HCT116 (cell line): ENCODE measurements around the gene WASL. TPM values are rescaled to one million over a fixed set of nuclear protein-coding genes. Genes with fewer than 3 reads are reported as not detected.

Experiments
- ATAC-seq: fragments of 200-7000 bp; cut with Tn5 transposase; 2 replicates; pipeline ENCODE4 v1.9.1; 2020; ENCODE audit warnings: mild to moderate bottlenecking, moderate library complexity
- BruUV-seq: library from RNA; stranded (reverse); fragments of 400-500 nt; replicated peaks from 2 replicates; lab custom pipeline; 2021; lab: Mats Ljungman, UMichigan
- CTCF ChIA-PET: fragments of 300-600 bp; sonication (Branson Sonifier 250); formaldehyde crosslinking; loops from one replicate; lab custom pipeline; 2021; ENCODE audit warnings: antibody characterized with exemption; lab: Charles Lee
- POLR2A ChIA-PET: fragments of 300-600, 350-600 bp; sonication (Branson Sonifier 250); formaldehyde crosslinking; loops from one replicate; lab custom pipeline; 2021; ENCODE audit warnings: antibody characterized with exemption; lab: Charles Lee
- RAD21 ChIA-PET, 2 experiments: fragments of 300-600 bp; sonication (Branson Sonifier 250); formaldehyde crosslinking; loops; one replicate each; lab custom pipeline; 2023; ENCODE audit warnings: low total read pairs in 2 of 2; ENCODE audit not compliant: uncharacterized antibody in 2 of 2, unreplicated experiment in 2 of 2, low non-redundant PET in 1 of 2; lab: Charles Lee
- DNase-seq: peaks from one replicate; pipeline ENCODE4 v3.0.0-alpha.2; 2010; ENCODE audit warnings: low read depth, low spot score
- H2AFZ ChIP-seq: fragments of 200-600 bp; shearing (Covaris generic), sonication (generic); 2 replicates; pipeline ENCODE4 v1.6.1; 2017; ENCODE audit warnings: low read depth, mixed run types, mixed read lengths, antibody characterized with exemption, low read length; ENCODE audit not compliant: poor library complexity, severe bottlenecking
- H3K27ac ChIP-seq: 2 replicates; pipeline ENCODE4 v1.5.1; 2012; ENCODE audit warnings: low read depth, low read length
- H3K27me3 ChIP-seq: fragments of 200-600 bp; sonication (generic); 2 replicates; pipeline ENCODE4 v1.6.1; 2016; ENCODE audit warnings: mixed run types, low read length, mixed read lengths; ENCODE audit not compliant: insufficient read depth
- H3K36me3 ChIP-seq, 2 experiments: fragments of 200-500 bp in 1 of 2; fragments of 200-600 bp in 1 of 2; sonication (Bioruptor generic) in 1 of 2; sonication (generic) in 1 of 2; 2 replicates each; pipeline versions ENCODE4 v1.5.1 to v1.6.1; 2014 to 2016; ENCODE audit warnings: low read length in 2 of 2, inconsistent platforms in 1 of 2, mixed read lengths in 1 of 2, mixed run types in 1 of 2; ENCODE audit not compliant: insufficient read depth in 2 of 2, control insufficient read depth in 1 of 2
- H3K4me1 ChIP-seq, 2 experiments: fragments of 200-600 bp in 1 of 2; sonication (generic) in 1 of 2; 2 replicates each; pipeline versions ENCODE4 v1.5.1 to v1.6.1; 2012 to 2017; ENCODE audit warnings: low read length in 2 of 2, inconsistent platforms in 1 of 2, mild to moderate bottlenecking in 1 of 2, mixed read lengths in 1 of 2, mixed run types in 1 of 2, moderate library complexity in 1 of 2; ENCODE audit not compliant: insufficient read depth in 2 of 2, control insufficient read depth in 1 of 2
- H3K4me2 ChIP-seq: fragments of 200-600 bp; sonication (generic); 2 replicates; pipeline ENCODE4 v1.6.1; 2017; ENCODE audit warnings: mixed run types, low read length, mixed read lengths
- H3K4me3 ChIP-seq, 2 experiments: fragments of 200-600 bp in 1 of 2; sonication (generic) in 1 of 2; replicated peaks in 1 of 2; 2 replicates each; pipeline ENCODE4 v1.5.1; 2011 to 2016; ENCODE audit warnings: low read length in 2 of 2, control low read depth in 1 of 2, low read depth in 1 of 2, mild to moderate bottlenecking in 1 of 2, mixed read lengths in 1 of 2, mixed run types in 1 of 2
- H3K79me2 ChIP-seq: fragments of 200-600 bp; sonication (generic); 2 replicates; pipeline ENCODE4 v1.6.1; 2017; ENCODE audit warnings: mild to moderate bottlenecking, mixed run types, low read length, moderate library complexity, mixed read lengths; ENCODE audit not compliant: insufficient read depth
- H3K9ac ChIP-seq: fragments of 200-600 bp; sonication (generic); 2 replicates; pipeline ENCODE4 v1.6.1; 2016; ENCODE audit warnings: low read length, mixed read lengths
- H3K9me2 ChIP-seq: fragments of 200-600 bp; sonication (generic), shearing (Covaris generic); 2 replicates; pipeline ENCODE4 v1.6.1; 2017; ENCODE audit warnings: mixed run types, mild to moderate bottlenecking, moderate library complexity; ENCODE audit not compliant: insufficient read depth
- H3K9me3 ChIP-seq, 2 experiments: fragments of 200-500 bp in 1 of 2; fragments of 200-600 bp in 1 of 2; sonication (Bioruptor generic) in 1 of 2; sonication (generic) in 1 of 2; 2 replicates each; pipeline ENCODE4 v1.6.1; 2014 to 2017; ENCODE audit warnings: low read length in 2 of 2, mixed read lengths in 2 of 2, inconsistent platforms in 1 of 2, low read depth in 1 of 2, mild to moderate bottlenecking in 1 of 2, mixed run types in 1 of 2, moderate library complexity in 1 of 2; ENCODE audit not compliant: control insufficient read depth in 1 of 2, insufficient read depth in 1 of 2
- H4K20me1 ChIP-seq: fragments of 200-600 bp; sonication (generic), shearing (Covaris generic); 2 replicates; pipeline ENCODE4 v1.6.1; 2017; ENCODE audit warnings: mixed run types, mild to moderate bottlenecking, moderate library complexity; ENCODE audit not compliant: insufficient read depth
- CTCF ChIP-seq, 3 experiments: fragments of 200-600 bp in 1 of 3; sonication (generic) in 1 of 3; IDR thresholded peaks in 2 of 3; conservative IDR thresholded peaks in 1 of 3; 2 replicates each; pipeline ENCODE4 v1.5.1; 2012 to 2017; ENCODE audit warnings: low read depth in 2 of 3, low read length in 2 of 3, antibody characterized with exemption in 1 of 3, borderline replicate concordance in 1 of 3, control low read depth in 1 of 3, mild to moderate bottlenecking in 1 of 3, mixed read lengths in 1 of 3, mixed run types in 1 of 3, moderate library complexity in 1 of 3; ENCODE audit not compliant: insufficient read depth in 1 of 3
- EGR1 ChIP-seq: IDR thresholded peaks from 2 replicates; pipeline ENCODE4 v1.6.1; 2012; ENCODE audit warnings: low read depth
- ELF1 ChIP-seq: IDR thresholded peaks from 2 replicates; pipeline ENCODE4 v1.6.1; 2012; ENCODE audit warnings: low read depth, borderline replicate concordance
- EZH2 ChIP-seq: fragments of 200-600 bp; sonication (generic); IDR thresholded peaks from 2 replicates; pipeline ENCODE4 v1.6.1; 2017; ENCODE audit warnings: antibody characterized with exemption, mixed run types
- POLR2A ChIP-seq: IDR thresholded peaks from 2 replicates; pipeline ENCODE4 v1.7.0; 2011; ENCODE audit warnings: borderline replicate concordance; ENCODE audit not compliant: insufficient read depth, insufficient read length; ENCODE audit errors: extremely low read depth
- TCF7L2 ChIP-seq: IDR thresholded peaks from 2 replicates; pipeline ENCODE4 v1.7.0; 2011; ENCODE audit warnings: borderline replicate concordance, inconsistent platforms; ENCODE audit not compliant: insufficient read depth, insufficient read length; ENCODE audit errors: extremely low read depth
- ZBTB33 ChIP-seq: IDR thresholded peaks from 2 replicates; pipeline ENCODE4 v1.6.1; 2011; ENCODE audit warnings: mild to moderate bottlenecking, low read length, moderate library complexity; ENCODE audit not compliant: insufficient replicate concordance; ENCODE audit errors: extremely low read depth
- ZFX ChIP-seq: fragments of 450-650 bp; IDR thresholded peaks from 2 replicates; pipeline ENCODE4 v1.6.1; 2017
- intact Hi-C: fragments of 100-400 bp; cut with micrococcal nuclease; formaldehyde crosslinking; loops from 2 replicates; pipeline ENCODE4 v1.10.0; 2022
- total RNA-seq: library from RNA; stranded (reverse); gene quantifications from one replicate; pipeline ENCODE4 v1.2.1, GENCODE V29; 2021; ENCODE audit not compliant: unreplicated experiment

The WASL gene
- total RNA-seq, 1 experiment from 2014 or later = 26.2 TPM

- no peak for ATAC-seq
- Histone ChIP-seq H3K4me2 (no peak overlapping the region), H3K4me1 (peaks cover 0 to 10% of the 10 kb centered on the region in 2 experiments; a peak in 2 of 4 replicates)
Observed at GRCh38 chr7:123771846-123772245, 23.0 kb upstream of the WASL start.

GRCh38 chr7:123771256-123771655 lies 22.5 kb upstream of the WASL start:
- DNase-seq = no peak
- no peak for ATAC-seq
- ChIA-PET CTCF (interaction anchor here (1.1 kb wide), 1 partner anchor 94 kb away, joined by 4 read pairs; no protein-coding TSS in a partner anchor), POLR2A (no interaction called here), RAD21 (no interaction called here)
- intact Hi-C loops = no loop called here
- H3K4me1 ChIP-seq = peaks cover 0 to 10% of the 10 kb centered on the region in 2 experiments; a peak in 2 of 4 replicates
- H3K27ac ChIP-seq = no peak overlapping the region
- no peak overlapping the region for H3K4me2 ChIP-seq
- no peak overlapping the region for H3K9ac ChIP-seq
- no peaks in the 10 kb centered on the region for H3K27me3 ChIP-seq
- H3K79me2 ChIP-seq = no peaks in the 10 kb centered on the region
- no peaks in the 10 kb centered on the region for H3K9me2 ChIP-seq
- TF ChIP-seq POLR2A (no peak), ELF1 (no peak), ZBTB33 (no peak), EZH2 (no peak)
- no TSS peak for BruUV-seq
- H2AFZ ChIP-seq = peak overlapping the region; percentile 28
- H3K36me3 ChIP-seq = no peaks in the 10 kb centered on the region
- no peaks in the 10 kb centered on the region for H4K20me1 ChIP-seq
- no peak overlapping the region for H3K4me3 ChIP-seq
- no peaks in the 10 kb centered on the region for H3K9me3 ChIP-seq

More at GRCh38 chr7:123771846-123772245, 23.0 kb upstream of the WASL start:
- intact Hi-C loops = no loop called here
- ChIA-PET POLR2A (no interaction called here), CTCF (interaction anchor here (1.1 kb wide), 1 partner anchor 93 kb away, joined by 4 read pairs; no protein-coding TSS in a partner anchor), RAD21 (no interaction called here)
- no peaks in the 10 kb centered on the region for H3K79me2 ChIP-seq
- no peak overlapping the region for H3K9ac ChIP-seq
- H4K20me1 ChIP-seq = no peaks in the 10 kb centered on the region
- TF ChIP-seq TCF7L2 = no peak
- no peak for TF ChIP-seq CTCF (IDR thresholded peaks at IDR 0.05 in 2 of 3, conservative IDR thresholded peaks at IDR 0.05 in 1 of 3; ENCODE audit: borderline replicate concordance in 1 of 3, insufficient read depth in 1 of 3, low read depth in 2 of 3, low read length in 2 of 3)
- TF ChIP-seq ZFX = no peak
- TF ChIP-seq EGR1 = no peak
- H2AFZ ChIP-seq = no peak overlapping the region
- no peaks in the 10 kb centered on the region for H3K27me3 ChIP-seq
- no TSS peak for BruUV-seq
- no peaks in the 10 kb centered on the region for H3K9me3 ChIP-seq
- H3K4me3 ChIP-seq = no peak overlapping the region
- H3K9me2 ChIP-seq = no peaks in the 10 kb centered on the region
- no peak for DNase-seq
- H3K36me3 ChIP-seq = no peaks in the 10 kb centered on the region
- no peak overlapping the region for H3K27ac ChIP-seq
